SK-N-MC (cell line): ENCODE measurements around the gene TLR3.

ENCODE experiments used
- EZH2 ChIP-seq: fragments of 200-600 bp; sonication (generic); IDR thresholded peaks from one replicate; pipeline ENCODE4 v1.6.1; 2017; ENCODE audit warnings: antibody characterized with exemption
- FOXP2 ChIP-seq: optimal IDR thresholded peaks from 2 replicates; pipeline ENCODE3; 2011; ENCODE audit warnings: mild to moderate bottlenecking, moderate library complexity; ENCODE audit not compliant: insufficient read depth; ENCODE audit errors: extremely low read length, control extremely low read depth
- POLR2AphosphoS5 ChIP-seq: IDR thresholded peaks from 2 replicates; pipeline ENCODE4 v1.6.1; 2012; ENCODE audit warnings: mild to moderate bottlenecking, low read depth, low read length, borderline replicate concordance

DNA sequence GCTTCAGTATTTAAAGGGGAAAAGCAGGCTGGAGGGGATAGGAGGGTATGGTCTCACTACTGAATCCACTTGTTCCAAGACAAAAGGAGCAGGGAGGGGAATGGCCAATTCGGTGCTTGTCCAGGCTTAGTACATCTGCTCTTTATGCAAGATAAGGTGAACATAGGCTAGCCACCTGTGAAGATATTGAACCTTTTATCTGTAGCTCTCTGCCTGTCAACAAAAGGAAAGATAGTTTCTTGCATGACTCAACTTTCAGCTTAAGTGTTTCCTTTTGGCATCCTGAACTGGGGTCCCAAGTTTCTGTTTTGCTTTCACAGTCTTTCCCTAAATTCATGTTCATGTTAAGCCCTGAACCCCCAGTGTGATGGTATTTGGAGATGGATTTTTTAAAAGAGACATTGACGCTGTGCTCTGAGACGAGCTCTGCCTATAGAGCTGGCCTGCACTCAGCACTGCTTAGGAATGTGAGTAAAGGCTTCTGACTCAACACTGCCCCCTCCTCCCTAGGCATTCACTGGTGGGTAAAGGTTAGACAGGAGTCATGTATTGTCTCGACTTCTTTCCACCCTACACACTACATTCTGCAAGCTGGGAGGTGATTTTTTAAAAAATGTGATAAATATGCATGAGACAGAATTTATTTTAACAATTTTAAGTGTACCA lies 63.8 kb downstream of the TLR3 start:
- TF ChIP-seq EZH2: no peak
- TF ChIP-seq POLR2AphosphoS5: no peak
- no peak for TF ChIP-seq FOXP2
